CD4-positive, alpha-beta T cell treated with Interleukin-4 for 4 hours (primary cell): ENCODE data around the gene TNFRSF25.
"Not testable (repeated sequence)": the region's sequence is repeated elsewhere in the genome, so short reads cannot be mapped to it uniquely, and the experiment has no call there.

ENCODE experiments used
- DNase-seq: peaks from one replicate; pipeline ENCODE4 v3.0.0-alpha.2; 2020

Gene TNFRSF25

DNA sequence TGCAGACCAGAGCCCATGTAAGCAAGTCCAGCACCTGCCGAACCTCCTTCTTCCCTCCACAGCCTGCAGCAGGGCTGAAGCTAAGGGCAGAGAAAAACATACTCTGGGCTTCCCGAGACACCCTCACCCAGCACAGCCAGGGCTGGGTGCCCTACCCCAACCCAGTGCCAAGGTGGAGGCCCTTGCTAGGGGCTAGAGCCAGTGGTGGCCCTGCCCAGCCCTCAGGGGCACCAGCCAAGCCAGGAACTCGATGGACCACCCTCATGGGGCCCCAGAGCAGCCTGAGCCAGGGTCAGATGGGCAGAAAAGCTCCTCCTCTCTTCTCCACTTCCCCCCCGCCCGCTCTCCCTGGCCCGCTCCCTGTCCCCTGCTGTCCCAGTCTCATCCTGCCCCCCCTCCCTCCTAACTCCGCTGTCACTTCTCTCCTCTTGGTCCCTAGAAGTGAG, 15.9 kb downstream of the TNFRSF25 start:
- DNase-seq = no peak

DNA sequence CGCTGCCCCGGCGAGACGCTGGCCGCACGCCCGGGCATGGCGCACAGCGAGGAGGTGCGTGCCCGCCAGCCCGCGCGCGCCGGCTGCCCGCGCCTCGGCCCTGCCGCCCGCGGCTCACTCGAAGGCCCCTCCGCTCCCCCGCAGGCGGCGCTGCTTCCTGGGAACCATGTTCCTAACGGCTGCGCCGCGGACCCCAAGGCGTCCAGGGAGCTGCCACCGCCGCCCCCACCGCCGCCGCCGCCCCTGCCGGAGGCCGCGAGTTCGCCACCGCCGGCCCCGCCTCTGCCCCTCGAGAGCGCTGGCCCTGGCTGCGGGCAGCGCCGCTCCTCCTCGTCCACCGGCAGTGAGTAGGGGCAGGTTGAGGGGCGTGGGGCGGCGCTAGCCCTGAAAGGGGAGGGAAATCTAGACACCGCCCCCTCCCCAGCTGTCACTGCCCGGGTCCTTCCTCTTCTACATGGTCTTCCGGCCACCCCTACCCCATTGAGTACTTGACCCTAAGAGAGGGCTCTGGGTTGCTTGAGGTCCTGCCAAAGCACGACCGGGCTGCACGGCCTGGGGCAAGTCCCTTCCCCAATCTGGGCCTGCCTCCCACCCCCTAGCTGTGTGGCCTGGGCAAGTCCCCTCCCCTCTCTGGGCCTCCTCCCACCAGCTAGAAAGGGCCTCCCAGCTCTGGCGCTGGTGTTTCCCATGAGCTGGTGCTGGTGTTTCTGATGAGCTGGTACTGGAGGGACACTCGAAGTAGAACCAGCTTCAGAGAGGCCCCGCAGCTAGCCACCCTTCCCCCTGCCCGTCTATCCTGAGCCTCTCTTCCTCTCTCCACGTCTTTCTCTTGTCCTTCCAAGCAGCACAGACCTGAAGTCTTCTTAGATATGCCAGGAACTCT, 17.0 kb downstream of the TNFRSF25 start:
- no peak for DNase-seq

DNA sequence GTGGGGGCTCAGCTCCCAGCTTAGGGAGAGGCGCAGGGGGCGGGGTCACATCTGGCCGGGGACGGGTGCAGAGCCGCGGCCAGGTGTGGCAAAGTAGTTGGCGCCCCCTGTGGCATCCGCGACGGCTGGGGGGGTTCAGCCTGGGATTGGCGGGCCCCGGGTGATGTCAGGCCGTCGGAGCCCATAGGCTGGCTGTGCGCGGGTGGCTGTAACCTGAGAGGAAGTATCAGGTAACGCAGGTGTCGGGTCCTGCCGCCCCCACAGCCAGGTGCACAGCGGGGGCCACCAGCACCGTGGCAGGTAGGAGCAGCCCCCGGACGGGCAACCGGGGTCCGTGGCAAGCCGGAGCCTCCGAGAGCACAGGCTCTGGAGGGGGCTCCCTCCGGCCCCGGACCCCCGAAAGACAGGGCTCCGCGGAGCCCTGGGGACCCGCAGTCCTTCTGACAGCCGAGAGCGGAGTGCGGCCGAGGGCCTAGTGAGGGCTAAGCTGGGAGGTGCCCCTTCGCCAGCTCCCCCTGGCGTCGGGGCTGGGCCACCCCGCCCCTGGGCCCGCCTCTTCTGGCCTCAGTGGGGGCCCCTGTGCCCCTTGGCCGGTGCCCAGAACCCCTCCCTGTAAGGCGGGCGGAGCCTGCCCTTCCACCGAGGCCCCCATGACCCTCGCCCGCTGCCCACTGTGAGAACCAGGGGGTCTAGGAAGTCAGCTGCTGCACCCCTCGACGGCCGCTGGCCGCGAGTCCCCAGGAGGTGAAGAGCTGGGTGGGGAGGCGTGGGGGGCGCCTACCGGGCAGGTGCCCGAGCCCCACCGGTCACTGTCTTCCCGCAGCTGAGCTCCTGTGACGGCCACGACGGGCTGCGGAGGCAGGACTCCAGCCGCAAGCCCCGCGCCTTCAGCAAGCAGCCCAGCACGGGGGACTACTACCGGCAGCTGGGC, 17.9 kb downstream of the TNFRSF25 start:
- DNase-seq = peak; percentile 36

DNA sequence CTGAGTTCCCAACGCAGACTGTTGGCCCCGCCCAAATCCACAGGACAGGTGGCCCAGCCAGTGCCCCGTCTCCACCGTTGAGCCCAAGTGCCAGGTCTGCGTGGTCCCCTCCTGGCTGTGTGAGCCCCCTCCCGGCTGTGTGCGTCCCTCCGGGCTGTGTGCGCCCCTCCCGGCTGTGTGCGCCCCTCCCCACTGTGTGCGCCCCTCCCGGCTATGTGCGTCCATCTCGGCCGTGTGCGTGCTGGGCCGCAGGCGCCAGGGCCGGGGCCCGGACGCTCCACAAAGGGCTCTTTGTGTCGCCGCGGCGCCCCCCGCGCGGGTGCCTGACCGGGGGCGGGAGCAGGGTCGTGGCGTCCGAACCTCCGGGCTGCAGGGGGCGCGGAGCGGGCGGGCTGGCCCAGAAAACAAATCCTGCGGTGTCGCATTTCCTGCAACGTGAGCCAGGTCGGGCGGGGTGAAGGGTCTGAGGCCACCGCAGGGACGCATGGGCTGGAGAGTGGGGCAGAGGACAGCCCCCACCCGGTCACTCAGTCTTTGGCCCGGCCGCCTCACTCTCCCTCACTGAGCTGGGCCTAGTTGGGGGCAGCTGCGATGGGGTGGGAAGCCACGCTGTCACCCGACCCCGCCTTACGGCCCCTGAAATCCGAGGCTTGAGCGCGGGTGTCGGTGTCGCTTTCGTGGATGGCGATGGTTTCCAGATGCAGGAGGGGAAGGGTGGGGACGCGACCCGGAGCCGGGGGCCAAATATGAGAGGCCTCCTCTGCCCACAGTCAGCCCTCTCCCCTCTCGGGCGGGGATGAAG, 18.8 kb downstream of the TNFRSF25 start:
- no peak for DNase-seq

DNA sequence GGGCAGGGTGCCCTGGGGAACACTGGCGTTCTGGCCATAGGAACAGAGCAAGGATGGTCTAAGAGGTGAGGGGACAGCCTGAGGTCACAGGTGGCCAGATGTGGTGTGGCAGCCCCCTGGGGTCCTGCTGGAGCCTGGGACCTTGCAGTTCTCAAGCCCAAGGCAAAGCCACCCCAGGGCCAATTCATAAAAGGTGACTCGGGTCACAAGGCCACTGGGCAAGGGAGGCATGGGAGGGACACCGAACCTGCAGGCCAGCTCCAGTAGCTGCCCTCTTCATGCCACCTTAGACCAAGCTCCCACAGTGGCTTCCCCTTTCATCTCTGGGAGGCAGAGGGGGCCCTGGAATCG, 19.3 kb downstream of the TNFRSF25 start:
- DNase-seq = no peak

DNA sequence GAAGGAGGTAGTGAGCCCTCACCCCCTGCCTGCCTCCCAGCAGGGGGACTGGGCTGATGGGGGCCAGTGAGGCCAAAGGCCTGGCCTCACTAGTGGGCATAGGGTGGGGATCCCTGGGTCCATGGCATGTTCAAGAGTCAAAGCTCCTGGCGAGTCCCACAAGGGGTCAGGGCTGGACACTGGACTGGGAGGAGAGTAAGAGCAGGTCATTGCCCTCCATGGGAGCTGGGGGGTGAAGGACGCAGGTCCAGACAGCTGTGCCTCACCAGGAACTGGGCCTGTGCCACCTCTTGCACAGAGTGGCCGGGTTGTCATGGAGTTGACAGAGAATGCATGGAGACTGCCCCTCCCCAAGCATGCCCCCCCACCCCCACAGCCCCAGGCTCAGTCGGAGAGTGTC, 20.0 kb downstream of the TNFRSF25 start:
- DNase-seq = not testable (repeated sequence)

DNA sequence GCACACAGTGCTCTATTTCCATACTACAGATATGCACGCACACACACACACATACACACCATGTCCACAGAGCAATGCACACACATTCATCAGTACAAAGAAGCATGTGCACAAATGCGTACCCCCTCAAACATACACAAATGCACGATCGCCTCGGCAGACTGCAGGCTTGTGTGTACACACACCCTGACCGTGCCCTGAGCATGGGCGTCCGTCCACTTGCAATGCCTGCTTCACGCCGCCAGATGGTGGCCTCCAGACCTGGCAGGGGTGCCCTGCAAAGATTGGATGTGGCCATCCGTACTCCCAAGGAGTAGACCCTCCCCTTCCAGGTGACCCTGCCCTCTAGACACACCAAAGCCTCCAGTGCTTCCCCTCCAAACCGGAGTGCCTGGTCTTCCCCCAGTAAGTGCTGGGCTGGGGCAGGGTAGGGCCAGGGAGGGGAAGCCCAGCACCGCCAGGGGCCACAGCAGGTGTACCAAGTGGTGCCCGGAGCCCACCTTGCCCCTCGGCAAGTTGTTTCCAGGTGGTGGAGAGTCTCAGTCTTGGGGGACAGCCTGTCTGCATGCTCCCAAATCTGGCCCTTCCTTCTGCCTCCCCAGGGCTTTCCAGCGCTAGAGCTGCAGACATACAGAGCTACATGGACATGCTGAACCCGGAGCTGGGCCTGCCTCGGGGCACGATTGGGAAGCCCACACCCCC, 20.8 kb downstream of the TNFRSF25 start:
- DNase-seq = peak; percentile 37

DNA sequence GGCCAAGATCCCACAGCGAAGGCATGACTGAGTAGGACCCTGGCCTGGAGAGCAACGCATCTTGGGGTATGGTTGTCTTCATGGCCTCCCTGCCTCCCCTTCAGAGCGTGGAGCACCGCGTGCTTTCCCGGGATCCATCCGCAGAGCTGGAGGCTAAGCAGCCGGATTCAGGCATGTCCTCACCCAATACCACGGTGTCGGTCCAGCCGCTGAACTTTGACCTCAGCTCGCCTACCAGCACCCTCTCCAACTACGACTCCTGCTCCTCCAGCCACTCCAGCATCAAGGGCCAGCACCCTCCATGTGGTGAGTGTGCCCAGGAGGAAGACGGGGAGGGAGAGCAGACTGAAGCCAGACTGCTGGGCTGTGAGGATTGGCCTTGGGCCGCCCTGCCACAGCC, 21.6 kb downstream of the TNFRSF25 start:
- DNase-seq = no peak

DNA sequence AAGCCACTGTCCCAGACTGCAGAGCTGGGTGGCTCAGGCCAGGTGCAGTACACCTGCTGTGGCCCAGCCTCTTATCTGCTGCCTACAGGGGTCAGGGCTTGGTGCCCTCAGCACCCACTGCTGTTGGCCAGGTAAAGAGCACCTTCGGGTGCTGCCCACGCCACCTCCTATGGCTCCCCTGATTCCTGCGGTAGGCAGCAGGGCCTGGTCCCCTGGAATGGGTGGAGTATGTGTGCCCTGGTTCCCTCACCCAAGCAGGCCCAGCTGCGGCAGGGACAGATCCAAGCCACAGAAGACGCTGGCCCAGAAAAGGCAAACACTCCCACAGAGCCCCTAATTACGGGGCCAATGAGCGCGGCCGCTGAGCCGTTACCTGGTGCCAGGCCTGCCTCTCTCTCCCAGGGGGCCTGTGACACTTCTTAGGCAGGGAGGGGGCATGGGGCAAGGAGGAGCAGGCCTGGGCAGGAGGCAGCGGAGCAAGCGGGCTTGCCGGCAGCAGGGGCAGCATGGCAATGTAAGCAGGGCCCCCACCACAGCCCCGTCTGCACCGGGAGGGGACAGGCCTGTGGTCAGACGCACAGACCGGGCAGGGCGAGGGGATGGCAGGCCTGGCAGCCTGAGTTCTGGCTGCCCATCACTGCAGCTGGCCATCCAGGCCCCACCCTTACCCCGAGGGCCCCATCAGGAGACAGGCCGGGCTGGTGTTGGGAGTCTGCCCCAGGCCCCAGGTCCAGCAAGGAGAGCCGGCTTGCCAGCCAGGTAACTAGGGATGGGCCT, 22.4 kb downstream of the TNFRSF25 start:
- no peak for DNase-seq

DNA sequence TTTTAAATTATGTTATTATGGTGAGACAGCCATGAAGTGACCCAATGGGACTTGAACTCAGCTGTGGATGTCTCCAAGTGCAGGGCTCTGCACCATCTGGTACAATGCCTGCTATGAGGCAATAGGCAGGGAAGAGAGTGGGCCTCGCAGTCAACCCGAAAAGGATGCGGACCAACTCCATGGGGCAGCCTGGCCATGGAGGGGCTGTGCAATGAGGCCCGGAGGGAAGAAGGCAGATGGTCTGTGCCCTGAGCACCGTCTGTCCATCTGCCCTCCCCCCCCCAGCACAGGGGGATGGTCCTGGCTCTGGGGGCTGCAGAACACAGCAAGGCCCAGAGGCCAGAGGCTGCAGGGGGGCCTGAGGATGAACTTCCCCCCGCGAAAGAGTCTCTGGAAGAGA, 24.4 kb downstream of the TNFRSF25 start:
- DNase-seq = no peak

DNA sequence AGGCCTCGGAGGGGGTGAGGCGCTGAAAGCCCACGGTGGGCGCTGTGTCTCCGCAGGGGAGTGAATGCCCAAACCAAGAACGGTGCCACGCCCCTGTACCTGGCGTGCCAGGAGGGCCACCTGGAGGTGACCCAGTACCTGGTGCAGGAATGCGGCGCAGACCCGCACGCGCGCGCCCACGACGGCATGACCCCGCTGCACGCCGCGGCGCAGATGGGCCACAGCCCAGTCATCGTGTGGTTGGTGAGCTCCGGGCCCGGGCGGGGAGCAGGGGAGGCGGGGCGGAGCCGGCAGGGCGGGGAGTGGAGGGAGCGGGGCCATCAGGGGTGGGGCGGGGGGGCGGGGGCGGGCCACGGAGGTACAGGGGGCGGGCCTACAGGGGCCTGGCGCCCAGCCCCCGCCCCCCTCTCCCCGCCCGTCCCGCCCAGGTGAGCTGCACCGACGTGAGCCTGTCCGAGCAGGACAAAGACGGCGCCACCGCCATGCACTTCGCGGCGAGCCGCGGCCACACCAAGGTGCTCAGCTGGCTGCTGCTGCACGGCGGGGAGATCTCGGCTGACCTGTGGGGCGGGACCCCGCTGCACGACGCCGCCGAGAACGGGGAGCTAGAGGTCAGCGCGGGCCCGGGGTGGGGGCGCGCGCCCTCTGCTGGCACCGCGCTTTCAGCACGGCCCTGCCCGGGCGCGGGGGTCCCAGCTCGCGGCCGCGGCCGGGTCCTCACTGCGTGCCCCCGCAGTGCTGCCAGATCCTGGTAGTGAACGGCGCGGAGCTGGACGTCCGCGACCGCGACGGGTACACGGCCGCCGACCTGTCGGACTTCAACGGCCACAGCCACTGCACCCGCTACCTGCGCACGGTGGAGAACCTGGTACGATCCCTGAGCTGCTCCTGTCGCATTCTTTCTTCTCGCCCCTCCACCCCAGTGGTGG, 25.5 kb downstream of the TNFRSF25 start:
- peak; percentile 76 for DNase-seq

DNA sequence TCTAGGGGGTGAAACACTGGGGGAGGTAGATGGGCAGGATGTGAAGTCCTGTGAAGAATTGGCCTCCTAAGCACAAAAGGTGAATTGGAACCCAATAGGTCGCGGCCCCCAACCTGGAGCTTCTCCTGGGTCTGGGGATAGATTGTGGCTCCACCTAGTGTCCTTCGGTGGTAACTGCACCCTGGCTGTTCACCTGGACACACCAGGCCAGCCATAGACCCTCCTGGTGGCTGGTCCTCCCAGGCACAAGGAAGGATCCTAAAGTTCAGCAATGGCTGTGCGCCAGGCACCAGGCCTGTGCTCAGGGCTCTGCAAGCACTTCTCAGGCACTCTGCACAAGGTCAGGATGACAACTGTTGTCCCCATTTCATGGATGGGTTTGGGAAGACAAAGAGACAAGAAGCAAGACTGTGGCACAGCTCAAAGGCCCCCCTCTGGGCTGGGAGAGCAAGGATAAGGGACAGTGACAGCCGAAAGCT, 27.9 kb downstream of the TNFRSF25 start:
- DNase-seq = peak; percentile 68

DNA sequence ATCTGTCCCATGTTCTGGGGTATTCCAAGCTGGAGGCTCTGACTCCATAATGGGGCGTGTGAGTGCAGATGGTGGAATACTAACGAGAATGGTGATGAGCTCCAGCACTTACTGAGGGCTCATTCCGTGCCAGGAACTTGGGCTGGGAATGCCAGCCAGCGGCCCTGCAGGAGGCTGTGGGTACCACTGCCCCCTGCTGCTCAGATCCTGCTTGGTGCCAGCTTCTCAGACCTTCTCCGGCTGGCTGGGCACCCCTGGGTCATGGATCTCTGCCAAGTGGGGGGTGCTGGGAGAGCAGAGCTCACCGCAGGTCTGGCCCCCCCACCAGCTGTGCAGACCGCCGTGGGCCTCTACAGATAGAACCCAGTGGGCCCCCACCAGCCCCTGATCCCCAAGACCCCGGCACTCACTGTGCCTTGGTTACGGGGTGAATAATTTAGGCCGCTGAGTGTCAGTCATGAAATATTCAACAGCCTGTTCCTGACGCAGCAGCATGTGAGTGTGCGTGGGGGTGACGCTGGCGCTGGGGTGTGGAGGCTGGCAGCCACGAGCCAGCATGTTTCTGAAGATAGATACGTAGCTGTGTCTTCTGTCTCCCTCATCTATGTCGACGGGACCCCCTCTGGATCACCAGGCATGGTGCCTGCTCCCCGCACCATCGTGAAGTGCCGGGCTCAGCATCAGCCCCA, 28.8 kb downstream of the TNFRSF25 start:
- DNase-seq = not testable (repeated sequence)

DNA sequence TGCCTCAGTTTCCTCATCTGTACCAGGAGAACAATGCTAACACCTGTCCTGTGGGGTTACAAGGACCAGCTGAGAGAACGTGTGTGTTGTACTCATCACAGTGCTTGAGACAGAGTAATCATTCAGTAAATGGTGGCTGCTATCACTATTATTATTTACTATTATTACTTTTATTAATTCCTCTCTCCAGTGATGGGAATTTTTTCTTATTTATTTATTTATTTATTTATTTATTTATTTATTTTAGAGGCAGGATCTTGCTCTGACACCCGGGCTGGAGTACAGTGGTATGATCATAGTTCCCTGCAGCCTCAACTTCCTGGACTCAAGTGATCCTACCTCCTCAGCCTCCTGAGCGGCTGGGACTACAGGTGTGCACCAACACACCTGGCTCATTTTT, 29.7 kb downstream of the TNFRSF25 start:
- DNase-seq = not testable (repeated sequence)

DNA sequence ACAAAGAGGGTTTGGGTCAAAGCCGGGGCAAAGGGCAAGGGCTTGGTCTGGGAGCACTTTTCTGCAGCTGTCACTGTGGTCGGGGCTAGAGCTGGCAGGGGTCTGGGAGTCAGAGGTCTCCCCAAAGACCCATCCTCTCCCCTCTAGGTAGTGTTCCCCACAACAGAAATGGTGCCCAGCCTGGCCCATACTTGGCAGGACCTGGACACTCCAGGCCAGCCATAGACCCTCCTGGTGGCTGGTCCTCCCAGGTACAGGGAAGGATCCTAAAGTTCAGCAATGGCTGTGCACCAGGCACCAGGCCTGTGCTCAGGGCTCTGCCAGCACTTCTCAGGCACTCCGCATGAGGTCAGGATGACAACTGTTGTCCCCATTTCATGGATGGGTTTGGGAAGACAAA, 30.4 kb downstream of the TNFRSF25 start:
- no peak for DNase-seq

DNA sequence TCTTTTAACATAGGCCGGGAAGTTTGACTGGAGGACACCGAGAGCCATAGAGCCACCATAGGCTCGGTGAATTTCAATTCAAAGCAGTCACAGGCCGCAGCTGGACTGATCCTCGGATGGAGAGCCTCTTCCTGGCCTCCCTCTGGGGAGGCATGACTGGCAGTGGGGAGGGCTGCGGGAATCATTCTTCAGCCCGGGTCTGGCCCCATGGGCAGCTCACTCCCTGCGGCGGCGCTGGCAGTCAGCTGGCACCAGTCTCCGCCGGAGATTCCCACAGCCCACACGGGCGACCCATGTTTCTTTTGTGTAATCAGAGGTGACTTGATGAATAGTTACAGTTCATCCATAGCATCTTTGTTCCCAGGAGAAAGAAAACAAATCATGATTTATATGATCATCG, 30.8 kb downstream of the TNFRSF25 start:
- DNase-seq = no peak

DNA sequence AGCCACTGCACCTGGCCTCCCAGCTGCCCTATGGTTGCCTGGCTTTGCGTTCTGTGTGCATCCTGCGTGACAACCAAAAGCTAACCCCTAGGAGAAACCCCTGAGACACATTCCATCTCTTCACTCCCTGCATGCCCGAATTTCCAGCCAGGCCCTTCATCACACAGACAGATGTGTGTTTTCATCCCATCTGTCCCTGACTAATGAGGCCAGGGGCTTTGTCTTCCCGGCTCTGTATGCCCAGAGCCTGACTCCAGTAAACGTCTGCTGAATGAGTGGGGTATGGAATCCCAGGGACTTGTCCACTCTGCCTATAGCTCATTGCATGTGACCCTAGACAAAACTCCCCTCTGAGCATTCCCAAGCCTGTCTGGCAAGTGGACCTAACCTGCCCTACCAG, 31.8 kb downstream of the TNFRSF25 start:
- no peak for DNase-seq

DNA sequence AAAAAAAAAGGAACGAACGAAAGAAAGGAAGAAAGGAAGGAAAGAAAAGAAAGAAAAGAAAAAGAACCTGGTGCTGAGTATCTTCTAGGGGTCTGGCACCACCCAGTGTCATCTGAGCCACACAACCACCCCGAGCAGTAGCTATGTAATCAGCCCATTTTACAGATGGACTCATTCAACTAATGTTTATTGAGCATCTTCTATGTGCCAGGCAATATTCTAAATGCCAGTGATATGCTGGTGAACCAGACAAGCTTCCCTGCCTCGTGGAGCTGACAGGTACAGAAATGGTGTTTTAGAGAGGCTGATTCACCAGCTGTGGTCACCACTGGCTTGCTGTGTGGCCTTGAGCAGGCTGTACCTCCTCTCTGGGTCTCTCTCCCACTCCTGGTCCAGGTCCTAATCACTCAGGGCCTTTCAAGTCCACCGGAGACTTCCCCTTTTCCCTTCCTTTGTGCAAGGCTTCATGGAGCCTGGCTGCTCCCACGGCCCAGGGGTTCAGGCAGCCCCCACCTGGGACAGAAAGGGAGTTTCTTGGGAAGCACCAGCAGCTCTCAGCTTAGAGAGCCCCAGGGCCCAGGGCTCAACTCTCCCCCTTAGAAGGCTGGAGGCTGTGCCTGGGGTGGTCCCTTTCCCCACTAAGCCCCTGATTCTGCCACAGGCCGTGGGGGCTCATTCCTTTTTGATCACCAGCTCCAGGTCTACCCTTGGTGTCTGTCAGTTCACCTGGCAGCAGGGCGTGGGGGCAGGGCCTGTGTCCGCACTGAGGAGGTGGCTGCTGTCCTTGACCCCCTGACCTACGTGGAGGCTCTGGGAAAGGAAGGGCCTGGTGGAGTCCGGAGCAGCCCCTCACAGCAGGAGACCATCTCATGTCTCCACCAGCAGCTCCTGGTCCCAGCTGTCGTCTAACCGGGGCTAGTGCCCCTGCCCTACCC, 34.1 kb downstream of the TNFRSF25 start:
- not testable (repeated sequence) for DNase-seq
